GM21786 (cell line): ENCODE data around the gene FHIT.

ENCODE experiments used
- ATAC-seq: cut with Tn5 transposase; IDR thresholded peaks from one replicate; pipeline ENCODE4 v1.9.1; 2021; ENCODE audit not compliant: unreplicated experiment

Gene FHIT

DNA sequence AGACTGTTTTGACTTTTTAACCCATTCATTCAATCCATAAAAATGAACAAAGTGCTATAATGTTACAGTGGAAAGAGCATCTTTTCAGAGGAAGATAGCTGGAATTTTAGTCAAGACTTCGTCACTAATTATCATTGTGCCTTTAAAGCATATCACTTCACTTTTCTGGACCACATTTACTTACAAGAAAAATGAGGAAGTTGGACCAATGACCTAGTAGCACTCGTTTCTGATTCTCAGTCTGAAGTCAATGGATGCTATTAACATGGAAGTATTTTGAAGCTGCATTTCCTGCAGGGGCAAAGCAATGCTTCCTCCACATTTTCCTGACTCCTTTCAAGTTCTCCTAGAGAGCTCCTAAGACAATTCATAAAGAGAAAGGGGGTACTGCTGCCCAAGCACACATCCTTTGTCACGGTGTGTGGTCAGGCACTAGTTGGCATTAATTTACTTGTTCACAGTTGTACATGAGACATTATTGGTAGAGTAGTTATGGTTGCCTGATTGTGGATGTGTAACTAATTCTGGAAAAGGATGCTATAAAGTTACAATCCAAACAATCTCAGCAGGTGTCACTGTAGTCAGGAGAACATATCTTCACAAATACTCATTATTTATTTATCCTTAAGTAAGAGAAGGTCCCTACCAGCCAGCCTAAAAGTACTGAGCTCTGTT lies 1049.1 kb downstream of the FHIT start:
- ATAC-seq = no peak

DNA sequence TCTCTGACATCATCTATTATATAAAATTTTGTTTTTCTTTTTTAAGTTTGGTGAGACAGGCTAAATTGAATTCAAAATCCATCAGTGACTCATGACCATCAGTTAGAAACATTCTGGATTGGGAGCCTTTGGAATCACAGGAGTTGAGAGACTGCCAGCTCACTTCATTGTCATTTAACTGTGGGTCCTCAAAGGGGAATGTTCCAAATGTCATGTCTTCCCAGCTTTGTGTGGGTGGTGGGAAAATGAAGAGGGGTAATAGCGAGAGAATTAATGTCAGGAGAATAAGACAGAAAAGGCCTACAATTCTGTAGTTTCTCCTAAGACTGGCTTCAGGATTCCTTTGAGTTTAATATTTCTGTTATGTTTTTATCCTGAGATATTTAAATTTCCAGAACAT lies 1051.9 kb downstream of the FHIT start:
- ATAC-seq = no peak

DNA sequence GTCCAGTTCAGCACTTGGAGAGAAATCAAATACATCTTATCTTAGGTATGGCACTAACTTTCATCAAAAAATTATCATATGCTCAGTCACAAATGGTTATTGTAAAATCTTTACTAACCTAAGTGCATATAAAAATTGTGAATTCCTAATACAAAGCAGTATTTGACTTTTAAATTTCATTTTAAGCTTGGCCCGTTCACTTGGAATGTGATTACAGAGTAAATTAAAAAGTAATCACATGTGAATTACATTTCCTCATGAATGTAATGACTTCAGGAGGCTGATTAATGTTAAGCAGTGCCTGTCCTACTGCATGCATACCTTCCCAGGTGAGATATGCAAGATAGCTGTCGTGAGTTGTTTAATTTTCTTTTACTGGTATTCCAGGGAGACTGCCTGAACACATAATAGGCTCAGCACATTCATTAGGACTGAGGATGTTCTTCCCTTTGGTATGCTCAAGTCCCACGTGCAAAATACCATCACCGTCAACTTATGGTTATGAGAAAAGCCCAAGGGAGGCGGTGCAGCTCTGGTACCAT lies 1053.0 kb downstream of the FHIT start:
- ATAC-seq = no peak

DNA sequence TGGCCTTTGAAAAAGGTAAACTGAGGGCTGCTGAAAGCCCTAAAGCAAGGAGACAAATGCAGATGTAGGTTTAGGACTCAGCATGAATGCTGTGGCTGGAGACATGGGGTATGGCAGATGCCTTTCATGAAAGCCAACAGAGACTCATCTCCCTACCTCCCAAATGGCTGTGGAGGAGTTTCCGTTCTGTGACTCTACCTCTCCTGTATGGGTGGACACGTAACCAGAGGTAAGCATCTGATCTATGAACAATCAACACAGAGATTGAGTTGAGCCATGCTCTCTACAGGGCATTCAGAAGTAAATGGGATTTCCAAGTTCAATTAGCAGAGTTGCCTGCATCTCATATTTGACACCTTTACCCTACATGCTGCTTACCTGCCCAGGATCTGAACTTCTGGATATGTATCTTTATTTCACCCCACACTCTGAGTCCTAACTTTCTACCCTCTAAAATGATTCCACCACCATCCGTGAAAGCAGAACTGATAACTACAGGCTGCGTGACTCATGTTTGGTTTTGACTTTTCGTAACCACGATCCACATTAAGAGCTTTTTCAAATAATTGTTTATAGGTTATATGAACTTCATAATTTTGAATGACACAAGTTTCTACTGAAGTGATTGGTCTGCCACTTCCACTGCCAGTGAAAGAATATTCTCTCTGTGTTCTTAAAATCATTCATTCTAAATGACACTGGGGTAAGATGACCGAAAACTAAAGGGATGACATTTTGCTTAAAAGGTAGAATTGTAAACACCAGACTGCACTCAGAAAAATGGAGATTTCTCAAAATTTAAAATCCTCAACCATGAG lies 1058.7 kb downstream of the FHIT start:
- no peak for ATAC-seq

DNA sequence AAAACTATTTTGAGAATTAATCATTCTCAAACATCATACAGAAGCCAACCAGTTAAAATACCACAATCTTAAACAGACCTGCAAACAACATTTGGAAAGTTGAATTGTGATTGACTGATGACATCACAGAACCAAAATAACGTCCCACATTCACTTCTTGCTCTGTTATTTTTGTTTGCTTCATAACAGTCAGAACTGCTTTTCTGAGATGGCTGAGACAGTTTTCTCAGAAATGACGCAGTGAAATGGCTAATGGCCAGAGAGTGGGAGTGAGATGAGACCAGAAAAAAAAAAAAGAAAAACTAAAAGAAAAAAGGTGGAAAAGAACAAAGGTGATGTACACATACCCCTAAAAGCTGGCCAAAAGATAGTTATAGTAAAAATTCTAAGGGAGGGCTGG lies 1061.2 kb downstream of the FHIT start:
- ATAC-seq = no peak

DNA sequence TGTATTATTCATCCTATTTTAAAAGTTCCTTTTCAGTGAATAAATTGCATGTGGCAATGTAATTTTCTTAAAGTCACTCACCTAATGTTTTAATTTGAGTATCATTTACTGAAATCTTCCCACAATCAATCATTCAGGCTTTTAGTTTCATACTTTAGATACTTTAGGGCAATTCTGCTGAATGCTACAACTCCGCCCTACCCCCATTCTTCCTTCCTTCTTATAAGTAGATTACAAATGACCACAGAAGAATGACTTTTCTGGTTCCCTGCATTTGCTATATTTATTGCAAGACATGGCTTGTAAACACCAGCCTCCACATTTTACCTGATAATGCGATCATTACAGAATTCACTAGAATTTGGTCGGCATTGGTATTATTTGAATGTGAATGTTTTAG lies 1061.9 kb downstream of the FHIT start:
- ATAC-seq = no peak

DNA sequence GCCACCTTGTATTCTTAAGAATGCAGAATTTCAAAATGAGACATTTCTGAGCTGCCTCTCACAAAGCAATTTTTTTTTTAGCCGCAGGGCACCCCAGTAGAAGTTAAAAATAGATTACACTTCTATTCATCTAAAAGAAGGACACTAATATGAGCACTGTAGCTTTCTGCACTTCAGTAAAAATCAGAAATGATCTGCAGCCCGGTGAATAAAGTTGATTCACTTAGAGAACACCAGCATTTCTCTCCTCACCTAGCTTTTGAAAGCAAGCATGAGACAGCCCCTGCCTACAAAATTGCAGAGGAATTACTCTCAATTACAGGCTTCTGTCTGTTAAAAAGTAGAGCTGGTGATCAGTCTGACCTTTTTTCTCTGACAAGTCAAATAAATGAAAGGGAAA lies 1062.4 kb downstream of the FHIT start:
- no peak for ATAC-seq

DNA sequence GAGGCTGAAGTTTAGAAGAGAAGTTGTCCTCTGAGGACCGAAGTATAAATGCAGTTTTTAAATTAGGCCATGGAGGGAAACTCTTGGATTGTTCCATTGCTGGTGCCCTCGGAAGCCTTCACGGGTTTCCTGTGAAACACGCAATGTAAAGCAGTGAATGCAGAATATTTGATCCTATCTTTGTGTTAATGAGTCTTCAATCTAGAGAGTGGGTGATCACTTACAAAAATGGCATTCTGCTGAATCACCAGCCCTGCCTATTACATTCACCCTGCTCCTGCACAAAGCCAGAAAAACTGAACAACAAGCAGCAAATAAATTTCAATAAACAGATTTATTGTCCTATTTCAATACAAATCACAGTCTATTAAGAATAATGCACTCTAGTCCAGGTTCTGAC lies 1063.9 kb downstream of the FHIT start:
- no peak for ATAC-seq

DNA sequence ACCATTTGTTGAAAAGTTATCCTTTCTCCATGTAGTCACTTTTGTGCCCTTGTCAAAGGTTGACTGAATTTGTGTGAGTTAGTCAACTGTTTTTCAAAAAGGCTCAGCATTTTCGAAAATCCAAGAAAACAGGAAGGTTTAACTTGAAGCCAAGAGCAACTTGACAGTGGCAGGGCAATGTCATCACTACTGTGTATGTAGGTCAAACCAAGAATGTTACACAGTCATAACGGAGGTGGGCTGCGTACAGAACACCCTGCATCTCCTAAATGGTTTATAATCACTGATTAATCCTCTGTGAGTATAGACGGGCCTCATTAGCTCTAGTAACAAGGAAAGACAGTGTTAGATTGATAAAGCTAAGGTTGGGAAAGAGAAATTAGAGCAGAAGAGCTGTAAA lies 1064.9 kb downstream of the FHIT start:
- no peak for ATAC-seq

DNA sequence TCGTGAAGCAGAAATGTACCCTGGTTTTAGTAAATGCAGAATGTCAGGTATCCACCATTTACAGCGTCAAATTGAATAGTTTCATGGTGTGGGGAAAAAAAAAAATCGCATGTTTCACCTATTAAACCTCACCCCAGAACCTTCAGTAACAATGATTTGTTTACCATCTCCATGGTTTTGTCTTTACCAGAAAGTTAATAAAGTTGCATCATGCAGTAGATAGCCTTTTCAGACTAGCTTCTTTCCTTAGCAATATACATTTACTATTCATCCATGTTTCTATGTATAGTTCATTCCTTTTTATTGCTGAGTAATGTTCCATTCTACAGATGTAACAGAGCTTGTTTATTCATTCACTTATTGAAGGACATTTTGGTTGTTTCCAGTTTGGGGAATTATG lies 1066.1 kb downstream of the FHIT start:
- no peak for ATAC-seq

DNA sequence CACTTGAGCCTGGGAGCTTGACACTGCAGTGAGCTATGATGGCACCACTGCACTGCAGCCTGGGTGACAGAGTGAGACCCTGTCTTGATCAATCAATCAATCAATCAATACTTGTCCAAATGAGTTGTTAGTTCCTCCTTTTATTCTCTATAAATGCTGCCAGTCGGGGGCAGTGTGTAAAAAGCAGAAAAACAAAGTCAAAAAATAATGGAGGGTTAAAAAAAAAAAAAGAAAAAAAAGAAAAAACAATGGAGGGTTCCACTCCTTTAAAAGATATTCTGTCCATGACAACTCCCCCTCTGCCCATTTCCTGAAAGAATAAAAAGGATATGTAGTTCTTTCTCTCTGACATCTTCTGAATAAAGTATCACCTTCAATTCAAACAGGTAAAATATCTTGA lies 1068.6 kb downstream of the FHIT start:
- ATAC-seq = no peak

DNA sequence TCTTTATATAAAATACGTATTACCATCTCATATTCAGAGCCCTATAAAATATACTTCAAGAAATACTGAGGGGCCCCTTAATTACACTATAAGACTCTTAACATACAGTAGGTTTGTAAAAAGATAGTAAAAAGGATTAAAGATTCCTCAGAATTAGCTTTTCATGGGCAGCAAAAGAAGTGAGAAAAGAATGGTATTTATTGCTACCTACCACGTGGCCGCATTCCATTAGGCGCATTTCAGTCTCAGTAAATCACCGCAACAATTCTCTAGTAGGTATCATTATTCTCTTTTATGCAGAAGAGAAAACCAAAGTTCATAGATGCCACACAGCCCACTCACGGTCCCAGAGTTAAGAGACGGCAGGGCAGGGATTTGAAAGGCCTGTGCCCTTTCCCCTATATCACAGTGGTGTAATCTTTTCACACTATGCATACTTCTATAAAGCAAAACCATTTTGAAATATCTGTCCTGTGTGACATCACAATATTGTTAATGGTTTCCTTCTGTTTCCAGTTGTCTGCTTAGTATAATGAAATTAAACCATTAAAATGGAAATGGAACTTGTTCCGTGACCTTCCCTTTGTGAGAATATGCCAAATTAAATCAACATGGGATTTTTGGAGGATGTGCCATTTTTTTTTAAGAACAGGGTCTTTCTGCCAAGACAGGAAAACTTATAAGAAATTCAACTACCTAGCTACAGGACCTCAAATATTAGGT lies 1072.2 kb downstream of the FHIT start:
- no peak for ATAC-seq

DNA sequence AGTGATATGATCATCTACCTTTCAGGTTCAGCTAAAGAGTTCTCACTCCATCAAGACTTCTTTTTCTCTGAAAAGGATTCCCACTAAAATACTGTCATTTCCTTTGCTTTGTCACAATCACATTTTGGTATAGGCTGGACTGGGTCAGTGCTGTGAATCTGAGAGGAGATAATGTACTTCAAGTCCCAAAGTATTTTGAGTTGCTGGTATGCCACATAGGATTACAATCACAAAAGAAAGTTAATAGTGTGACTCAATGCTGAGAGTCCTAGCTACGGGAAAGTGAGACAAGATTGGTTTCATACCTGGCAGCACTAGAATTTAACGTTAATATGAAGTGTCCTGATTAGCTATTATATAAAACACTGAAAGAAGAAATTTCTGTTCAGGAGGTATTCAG lies 1073.5 kb downstream of the FHIT start:
- no peak for ATAC-seq

DNA sequence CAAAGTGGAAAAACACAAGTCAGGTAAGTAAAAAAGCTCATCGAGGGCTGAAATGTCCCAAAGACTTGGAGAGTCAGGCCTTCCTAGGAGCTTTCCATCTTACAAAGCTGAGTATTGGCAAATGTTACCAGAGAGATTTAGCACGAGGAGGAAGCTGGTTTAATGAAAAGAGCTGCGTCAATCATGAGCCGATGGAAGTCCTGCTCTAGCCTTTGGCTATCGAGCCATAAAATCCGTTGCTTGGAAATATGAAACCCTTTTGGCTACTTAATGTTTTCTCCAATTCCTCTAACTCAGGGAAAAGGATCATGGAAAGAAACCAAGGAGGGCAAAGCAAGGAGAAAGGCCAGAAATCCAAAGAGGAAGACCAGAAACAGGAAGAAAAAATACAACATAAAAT lies 1074.6 kb downstream of the FHIT start:
- ATAC-seq = no peak

DNA sequence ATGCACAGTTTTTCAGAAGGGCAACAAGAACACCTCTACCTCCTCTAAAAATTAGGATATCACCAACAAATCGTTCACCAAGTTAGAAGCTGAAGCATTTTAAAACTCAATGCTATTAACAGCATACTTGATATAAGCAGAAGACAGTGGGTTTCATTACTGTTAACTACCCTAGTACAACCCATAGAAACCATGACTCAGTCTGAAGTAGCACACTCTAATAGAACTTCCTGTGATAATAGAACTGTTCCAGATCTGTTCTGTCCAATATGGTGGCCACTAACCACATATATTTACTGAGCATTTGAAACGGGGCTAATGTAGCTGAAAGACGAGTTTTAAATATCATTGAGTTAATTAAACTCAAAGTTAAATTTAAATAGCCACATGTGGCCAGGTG lies 1075.6 kb downstream of the FHIT start:
- ATAC-seq = no peak

DNA sequence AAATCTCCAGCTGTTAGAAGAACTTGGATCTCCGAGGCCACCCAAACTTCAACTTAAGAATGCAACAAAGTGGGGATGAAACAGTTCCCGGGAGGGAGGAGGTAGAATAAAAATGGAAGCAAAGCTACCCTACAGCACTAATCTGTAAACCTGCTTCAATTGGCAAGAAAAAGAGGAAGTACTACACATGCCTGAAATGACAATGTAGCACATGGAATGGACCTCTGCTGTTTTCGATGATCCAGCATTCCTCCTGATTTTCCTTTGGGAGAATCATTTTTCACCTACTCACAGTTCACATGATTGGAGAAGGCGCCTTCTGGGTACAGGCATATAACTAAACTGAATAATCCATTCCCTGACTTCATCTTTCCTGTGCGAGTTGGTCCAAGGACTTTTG lies 1081.5 kb downstream of the FHIT start:
- no peak for ATAC-seq

DNA sequence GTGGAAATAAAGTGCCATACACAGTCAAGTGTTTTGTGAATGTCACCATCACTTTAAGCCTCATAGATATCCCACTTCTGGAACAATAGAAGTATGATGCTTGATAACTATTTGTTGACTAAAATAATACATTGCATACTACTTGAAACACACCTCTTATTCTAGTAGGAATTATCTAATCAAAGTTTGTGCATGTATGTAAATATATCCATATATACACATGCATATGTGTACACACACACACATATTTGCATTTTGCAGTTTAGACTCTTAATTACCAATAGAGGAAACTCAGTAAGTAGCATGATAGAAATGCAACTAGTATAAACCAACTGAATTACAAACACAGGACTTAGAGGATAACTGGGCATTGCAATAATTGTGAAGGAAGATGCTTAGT lies 1084.1 kb downstream of the FHIT start:
- ATAC-seq = no peak

DNA sequence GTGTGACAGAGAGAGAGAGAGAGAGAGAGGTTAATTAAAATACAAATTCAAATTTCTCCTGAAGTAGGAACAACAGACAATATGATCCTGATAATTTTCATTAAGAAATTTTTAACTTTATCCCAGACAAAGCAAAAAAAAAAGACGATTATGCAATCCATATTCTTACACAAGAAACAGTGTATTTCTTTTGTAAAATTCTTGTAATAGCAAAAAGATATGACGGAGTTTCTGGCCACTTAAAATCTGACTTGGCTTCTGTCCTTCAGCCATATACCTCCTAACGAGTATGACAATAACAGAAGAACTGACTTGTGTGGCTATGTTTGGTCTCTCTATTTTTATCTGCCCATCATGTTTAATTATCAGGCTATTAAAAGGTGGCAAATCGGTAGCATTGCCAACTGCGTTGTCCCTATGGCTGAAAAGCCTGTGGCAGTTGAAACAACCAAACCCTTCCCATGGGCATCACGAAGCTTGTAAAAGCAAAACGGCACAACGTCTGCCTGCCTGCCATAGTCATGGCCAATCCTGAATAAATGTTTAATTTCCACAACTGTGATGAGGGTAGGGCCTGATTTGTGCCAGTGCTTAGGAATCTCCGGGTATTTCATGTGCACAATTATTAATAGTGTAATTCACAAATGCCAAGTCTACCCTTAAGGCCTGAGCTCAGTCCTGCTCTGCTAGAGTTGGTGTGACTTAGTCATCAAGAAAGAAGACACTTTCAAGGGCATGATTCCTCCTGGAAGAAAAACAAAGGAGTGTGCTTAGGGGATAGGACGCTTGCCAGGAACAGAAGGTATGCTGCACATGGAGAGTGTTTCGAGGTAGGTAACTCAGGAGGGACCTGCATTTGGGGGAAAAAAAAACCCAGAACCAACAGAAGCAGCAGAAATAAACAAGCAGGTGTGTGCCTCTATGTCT lies 1090.2 kb downstream of the FHIT start:
- no peak for ATAC-seq

DNA sequence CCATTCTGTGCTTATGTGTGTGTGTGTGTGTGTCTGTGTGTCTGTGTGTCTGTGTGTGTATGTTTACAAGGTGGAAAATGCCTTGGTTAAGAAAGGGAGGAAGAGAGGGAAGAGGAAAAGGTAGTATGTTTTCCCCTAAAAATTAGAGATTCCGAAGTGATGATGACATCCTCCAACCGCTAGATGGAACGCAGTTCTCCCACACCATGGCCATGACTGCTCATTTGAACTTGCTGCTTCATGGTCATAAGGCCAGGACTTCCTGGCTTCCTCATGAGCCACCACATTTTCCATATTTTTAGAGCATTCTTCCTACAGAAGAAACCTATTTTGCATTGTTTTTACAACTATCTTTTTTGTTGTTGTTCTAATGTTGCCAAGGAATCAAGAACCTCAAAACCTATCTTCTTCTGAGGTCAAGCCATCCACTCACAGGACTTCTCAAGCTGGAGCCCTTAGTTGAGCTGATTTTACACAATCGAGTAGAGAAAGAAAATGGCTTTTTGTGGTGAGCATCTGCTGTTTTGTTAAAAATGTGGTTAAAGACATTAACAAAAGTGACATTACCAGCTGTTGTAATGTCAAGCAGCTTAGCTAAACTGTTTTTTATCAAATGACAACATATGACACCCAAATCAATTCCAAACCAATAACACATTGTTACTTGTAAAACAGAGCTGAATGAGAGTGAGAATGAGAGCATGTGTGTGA lies 1091.0 kb downstream of the FHIT start:
- no peak for ATAC-seq

DNA sequence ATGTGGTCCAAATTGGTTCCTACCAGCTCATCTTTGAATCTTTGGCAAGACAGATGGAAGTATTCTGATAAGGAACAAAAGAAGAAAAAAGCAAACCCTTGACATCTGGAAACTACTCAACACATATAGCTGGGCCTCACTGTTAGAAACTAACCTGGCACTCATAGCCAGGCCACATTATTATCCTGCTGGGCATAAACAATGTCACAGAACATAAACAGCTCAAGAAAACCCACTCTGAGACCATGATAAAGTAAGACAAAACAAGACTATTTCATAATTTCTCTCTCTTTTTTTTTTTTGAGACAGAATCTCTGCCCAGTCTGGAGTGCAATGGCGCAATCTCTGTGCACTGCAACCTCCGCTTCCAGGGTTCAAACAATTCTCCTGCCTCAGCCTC lies 1093.2 kb downstream of the FHIT start:
- ATAC-seq = no peak
